ENCODE measurements around the gene BARX1. TPM values are rescaled to one million over a fixed set of nuclear protein-coding genes. Genes with fewer than 3 reads are reported as not detected.

BARX1 gene
- polyA plus RNA-seq, 3 donors: 0.33 to 0.67 (median 0.63) TPM

- DNase-seq (ENCODE audit: extremely low read depth in 1 of 11, low read depth in 9 of 11, low spot score in 4 of 11): no peak
These were observed 607 bp downstream of the BARX1 start for GRCh38 chr9:93954434-93955061.

- DNase-seq (ENCODE audit: extremely low read depth in 1 of 11, low read depth in 9 of 11, low spot score in 4 of 11): no peak
These were observed 1.4 kb downstream of the BARX1 start for GRCh38 chr9:93953496-93954433.

- DNase-seq (ENCODE audit: extremely low read depth in 1 of 11, low read depth in 9 of 11, low spot score in 4 of 11): no peak
These were observed 2.2 kb downstream of the BARX1 start for GRCh38 chr9:93952784-93953495.

GRCh38 chr9:93952119-93952783, 2.9 kb downstream of the BARX1 start:
- DNase-seq (ENCODE audit: extremely low read depth in 1 of 11, low read depth in 9 of 11, low spot score in 4 of 11): no peak

- DNase-seq (ENCODE audit: extremely low read depth in 1 of 11, low read depth in 9 of 11, low spot score in 4 of 11): no peak
These were observed 3.5 kb downstream of the BARX1 start for GRCh38 chr9:93951655-93952118.

- no peak for DNase-seq (ENCODE audit: extremely low read depth in 1 of 11, low read depth in 9 of 11, low spot score in 4 of 11)
These were observed 4.2 kb downstream of the BARX1 start for GRCh38 chr9:93950619-93951601.

- no peak for DNase-seq (ENCODE audit: extremely low read depth in 1 of 11, low read depth in 9 of 11, low spot score in 4 of 11)
These were observed 5.3 kb downstream of the BARX1 start for GRCh38 chr9:93949694-93950449.

- no peak for DNase-seq (ENCODE audit: extremely low read depth in 1 of 11, low read depth in 9 of 11, low spot score in 4 of 11)
These were observed 6.0 kb downstream of the BARX1 start for GRCh38 chr9:93949073-93949693.

- DNase-seq (ENCODE audit: extremely low read depth in 1 of 11, low read depth in 9 of 11, low spot score in 4 of 11): no peak
These were observed 6.6 kb downstream of the BARX1 start for GRCh38 chr9:93948441-93949072.

GRCh38 chr9:93947409-93948070, 7.6 kb downstream of the BARX1 start:
- no peak for DNase-seq (ENCODE audit: extremely low read depth in 1 of 11, low read depth in 9 of 11, low spot score in 4 of 11)

GRCh38 chr9:93946338-93946712, 8.8 kb downstream of the BARX1 start:
- DNase-seq (ENCODE audit: extremely low read depth in 1 of 11, low read depth in 9 of 11, low spot score in 4 of 11): no peak

- no peak for DNase-seq (ENCODE audit: extremely low read depth in 1 of 11, low read depth in 9 of 11, low spot score in 4 of 11)
These were observed 9.5 kb downstream of the BARX1 start for GRCh38 chr9:93945400-93946337.

- no peak for DNase-seq (ENCODE audit: extremely low read depth in 1 of 11, low read depth in 9 of 11, low spot score in 4 of 11)
These were observed 11.1 kb downstream of the BARX1 start for GRCh38 chr9:93944011-93944410.

- no peak for DNase-seq (ENCODE audit: extremely low read depth in 1 of 11, low read depth in 9 of 11, low spot score in 4 of 11)
These were observed 13.0 kb downstream of the BARX1 start for GRCh38 chr9:93942161-93942560.

- DNase-seq (ENCODE audit: extremely low read depth in 1 of 11, low read depth in 9 of 11, low spot score in 4 of 11): no peak
These were observed 13.7 kb downstream of the BARX1 start for GRCh38 chr9:93941493-93941892.

Measured in renal cortex interstitium (tissue), 11 donors.